BJ (cell line): ENCODE results near the gene EYA4. TPM values are rescaled to one million over a fixed set of nuclear protein-coding genes. Genes with fewer than 3 reads are reported as not detected.

Experiments used
- CTCF ChIA-PET: fragments of 350-600 bp; formaldehyde crosslinking; extraction: SDS; loops from one replicate; lab custom pipeline; 2021; ENCODE audit warnings: antibody characterized with exemption, inconsistent platforms; lab: Yijun Ruan, JAX
- POLR2A ChIA-PET: fragments of 300-600 bp; sonication (Branson Sonifier 250); formaldehyde crosslinking; extraction: SDS; loops from one replicate; lab custom pipeline; 2021; ENCODE audit warnings: antibody characterized with exemption; lab: Charles Lee
- DNase-seq: peaks from one replicate; pipeline ENCODE4 v3.0.0-alpha.2; 2011; ENCODE audit warnings: low read depth
- H3K27me3 ChIP-seq: 2 replicates; pipeline ENCODE4 v1.6.0; 2011; ENCODE audit warnings: low read length; ENCODE audit not compliant: control insufficient read depth, insufficient read depth
- H3K36me3 ChIP-seq: 2 replicates; pipeline ENCODE4 v1.5.1; 2011; ENCODE audit warnings: low read length; ENCODE audit not compliant: control insufficient read depth, insufficient read depth
- H3K4me3 ChIP-seq: 2 replicates; pipeline ENCODE4 v1.5.1; 2011; ENCODE audit warnings: low read depth, mild to moderate bottlenecking, control low read depth, low read length
- CTCF ChIP-seq: IDR thresholded peaks from 2 replicates; pipeline ENCODE4 v1.5.1; 2011; ENCODE audit warnings: low read depth, mild to moderate bottlenecking, control low read depth, inconsistent platforms, low read length, moderate library complexity; ENCODE audit not compliant: insufficient read depth
- polyA plus RNA-seq: library from polyadenylated mRNA; depleted of rRNA; stranded (reverse); fragments of >200 nt; gene quantifications from 2 replicates; pipeline ENCODE4 v1.2.3, GENCODE V29; 2011

The EYA4 gene
- polyA plus RNA-seq, 1 experiment = 0.32 TPM

GRCh38 chr6:133456439-133456838, 215.3 kb downstream of the EYA4 start:
- no peak for DNase-seq
- POLR2A ChIA-PET = no interaction called here
- Histone ChIP-seq H3K27me3 (no peaks in the 10 kb centered on the region), H3K36me3 (no peaks in the 10 kb centered on the region), H3K4me3 (no peak overlapping the region)
- CTCF ChIA-PET = no interaction called here
- no peak for TF ChIP-seq CTCF

GRCh38 chr6:133456944-133457343, 215.8 kb downstream of the EYA4 start:
- no peak for DNase-seq
- Histone ChIP-seq H3K4me3 (no peak overlapping the region), H3K36me3 (no peaks in the 10 kb centered on the region), H3K27me3 (no peaks in the 10 kb centered on the region)
- CTCF ChIA-PET = no interaction called here
- TF ChIP-seq CTCF = no peak
- POLR2A ChIA-PET = no interaction called here

- no peaks in the 10 kb centered on the region for H3K27me3 ChIP-seq
- TF ChIP-seq CTCF = no peak
- DNase-seq = no peak
- no peak overlapping the region for H3K4me3 ChIP-seq
- ChIA-PET CTCF (no interaction called here), POLR2A (no interaction called here)
- H3K36me3 ChIP-seq = no peaks in the 10 kb centered on the region
These were observed 218.9 kb downstream of the EYA4 start for GRCh38 chr6:133460101-133460500.

DNA sequence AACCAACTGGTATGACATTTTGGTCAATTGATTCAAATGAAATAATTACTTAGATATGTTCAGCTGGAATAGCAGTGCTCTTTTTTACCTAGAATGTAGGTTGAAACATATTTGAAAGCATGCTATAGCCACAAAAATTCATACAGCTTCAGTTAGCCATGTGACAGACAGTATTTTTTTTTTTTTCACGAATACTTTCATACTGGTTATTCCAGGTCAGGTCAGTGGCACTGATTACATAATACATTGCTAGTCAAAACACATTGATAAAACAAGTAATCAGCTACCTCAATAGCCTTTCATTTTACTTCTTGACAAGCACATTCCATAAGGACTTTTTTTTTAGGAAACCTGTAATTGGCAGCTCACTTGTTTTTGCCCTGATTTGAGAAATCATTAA, 222.6 kb downstream of the EYA4 start:
- TF ChIP-seq CTCF = no peak
- Histone ChIP-seq H3K36me3 (no peaks in the 10 kb centered on the region), H3K4me3 (no peak overlapping the region), H3K27me3 (no peaks in the 10 kb centered on the region)
- POLR2A ChIA-PET = no interaction called here
- DNase-seq = no peak
- CTCF ChIA-PET = no interaction called here

GRCh38 chr6:133466680-133467079, 225.5 kb downstream of the EYA4 start:
- ChIA-PET CTCF (no interaction called here), POLR2A (no interaction called here)
- no peaks in the 10 kb centered on the region for H3K27me3 ChIP-seq
- no peak for TF ChIP-seq CTCF
- H3K4me3 ChIP-seq = no peak overlapping the region
- H3K36me3 ChIP-seq = no peaks in the 10 kb centered on the region
- no peak for DNase-seq
